Endodermal cell (in vitro differentiated cells): ENCODE measurements around the gene LAMP1. TPM values are rescaled to one million over a fixed set of nuclear protein-coding genes. Genes with fewer than 3 reads are reported as not detected.
A peak's percentile ranks its signal among the peaks of the same experiment; 100 is the strongest.
"Not testable (repeated sequence)": the region's sequence is repeated elsewhere in the genome, so short reads cannot be mapped to it uniquely, and the experiment has no call there.

Experiments
- DNase-seq: peaks from one replicate; pipeline ENCODE4 v3.0.0-alpha.2; 2017
- H3K27ac ChIP-seq: 2 replicates; pipeline ENCODE4 v1.5.1; 2013; ENCODE audit warnings: mild to moderate bottlenecking, low read depth, low read length, moderate library complexity
- H3K27me3 ChIP-seq: 2 replicates; pipeline ENCODE4 v1.6.1; 2013; ENCODE audit warnings: mild to moderate bottlenecking, low read length, moderate library complexity; ENCODE audit not compliant: insufficient read depth, control insufficient read depth, poor library complexity, severe bottlenecking
- H3K36me3 ChIP-seq: 2 replicates; pipeline ENCODE4 v1.7.0; 2013; ENCODE audit warnings: mild to moderate bottlenecking, low read length, moderate library complexity; ENCODE audit not compliant: control insufficient read depth, insufficient read depth
- H3K4me1 ChIP-seq: one replicate; pipeline ENCODE4 v1.7.0; 2013; ENCODE audit warnings: low read length; ENCODE audit not compliant: control insufficient read depth, insufficient read depth
- H3K4me3 ChIP-seq: 2 replicates; pipeline ENCODE4 v1.5.1; 2013; ENCODE audit warnings: mild to moderate bottlenecking, low read length, moderate library complexity
- H3K9ac ChIP-seq: 2 replicates; pipeline ENCODE4 v1.6.1; 2013; ENCODE audit warnings: mild to moderate bottlenecking, low read length, moderate library complexity; ENCODE audit not compliant: poor library complexity, severe bottlenecking; ENCODE audit errors: extremely low read depth
- H3K9me3 ChIP-seq: 2 replicates; pipeline ENCODE4 v1.6.1; 2013; ENCODE audit warnings: mild to moderate bottlenecking, low read length, moderate library complexity; ENCODE audit not compliant: control insufficient read depth
- H3K27ac Mint-ChIP-seq: 2 replicates; pipeline ENCODE4 v1.8.0; 2020; ENCODE audit warnings: mixed read lengths
- H3K27me3 Mint-ChIP-seq: 2 replicates; pipeline ENCODE4 v1.8.0; 2021; ENCODE audit warnings: mild to moderate bottlenecking, mixed read lengths; ENCODE audit not compliant: insufficient read depth
- H3K36me3 Mint-ChIP-seq: 2 replicates; pipeline ENCODE4 v1.8.0; 2020; ENCODE audit warnings: low read depth, mixed read lengths
- H3K4me1 Mint-ChIP-seq: 2 replicates; pipeline ENCODE4 v1.8.0; 2020; ENCODE audit warnings: mixed read lengths
- H3K4me3 Mint-ChIP-seq: 2 replicates; pipeline ENCODE4 v1.8.0; 2020; ENCODE audit warnings: mild to moderate bottlenecking, moderate library complexity, mixed read lengths
- H3K9me3 Mint-ChIP-seq: 2 replicates; pipeline ENCODE4 v1.8.0; 2020; ENCODE audit warnings: mild to moderate bottlenecking, mixed read lengths
- WGBS, 2 experiments: methylation state at CpG; one replicate each; pipeline versions ENCODE4 v1.1.5 to v1.1.7; 2013; ENCODE audit warnings: missing lambda C conversion rate in 2 of 2, mixed read lengths in 1 of 2; ENCODE audit not compliant: insufficient coverage in 1 of 2, insufficient read length in 1 of 2; 5-methylcytosine and 5-hydroxymethylcytosine counted together
- microRNA-seq: library from miRNA; unstranded; fragments of <30 nt; microRNA quantifications from one replicate; pipeline ENCODE4 v1.2.0, GENCODE V29; 2020; ENCODE audit warnings: borderline microRNAs expressed
- total RNA-seq, 2 donors: library from RNA; stranded (reverse); fragmentation: NEBNext Ultra II Directional in 1 of 2; extraction: Animal tissue kit (Norgen Biotek cat#: 25700) in 1 of 2; gene quantifications; 2 replicates in 1 of 2; 3 replicates in 1 of 2; pipeline ENCODE4 v1.2.1, GENCODE V29; 2021
- TF ChIP-seq, protein P1 (sequence below): fragments of 200-600 bp; sonication (generic); conservative IDR thresholded peaks from 2 replicates; pipeline ENCODE4 v1.5.0; 2021; ENCODE audit warnings: antibody characterized with exemption, mild to moderate bottlenecking

The LAMP1 gene
- total RNA-seq, 2 donors from 2014 or later, result 153 to 160 TPM

DNA sequence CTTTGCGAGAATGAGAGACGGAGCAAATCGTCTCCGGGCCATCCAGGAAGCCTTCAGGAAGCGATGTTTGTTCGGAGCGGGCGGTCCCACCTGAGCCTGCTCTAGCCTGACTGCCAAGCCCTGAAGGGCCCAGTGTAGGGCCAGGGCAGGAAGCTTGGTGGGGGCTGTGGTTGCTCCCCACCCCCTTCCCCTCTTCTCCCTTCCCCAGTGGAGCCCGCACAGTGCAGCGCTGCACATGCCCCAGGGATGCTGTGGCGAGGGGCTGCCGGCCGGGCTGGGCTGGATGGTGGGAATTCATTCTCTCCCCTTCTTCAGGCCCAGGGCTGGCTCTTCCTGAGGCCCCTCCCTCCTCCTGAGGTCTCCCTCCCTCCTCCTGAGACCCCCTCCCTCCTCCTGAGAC is 74.0 kb downstream of the LAMP1 start:
- peak; percentile 33 for DNase-seq
- Histone ChIP-seq H3K9ac (no peak overlapping the region), H3K4me1 (no peaks in the 10 kb centered on the region), H3K27ac (no peak overlapping the region), H3K4me3 (no peak overlapping the region), H3K9me3 (no peaks in the 10 kb centered on the region), H3K27me3 (no peaks in the 10 kb centered on the region), H3K36me3 (no peaks in the 10 kb centered on the region)
- H3K27me3 Mint-ChIP-seq, result peaks cover 4% of the 10 kb centered on the region
- TF ChIP-seq, protein P1, sequence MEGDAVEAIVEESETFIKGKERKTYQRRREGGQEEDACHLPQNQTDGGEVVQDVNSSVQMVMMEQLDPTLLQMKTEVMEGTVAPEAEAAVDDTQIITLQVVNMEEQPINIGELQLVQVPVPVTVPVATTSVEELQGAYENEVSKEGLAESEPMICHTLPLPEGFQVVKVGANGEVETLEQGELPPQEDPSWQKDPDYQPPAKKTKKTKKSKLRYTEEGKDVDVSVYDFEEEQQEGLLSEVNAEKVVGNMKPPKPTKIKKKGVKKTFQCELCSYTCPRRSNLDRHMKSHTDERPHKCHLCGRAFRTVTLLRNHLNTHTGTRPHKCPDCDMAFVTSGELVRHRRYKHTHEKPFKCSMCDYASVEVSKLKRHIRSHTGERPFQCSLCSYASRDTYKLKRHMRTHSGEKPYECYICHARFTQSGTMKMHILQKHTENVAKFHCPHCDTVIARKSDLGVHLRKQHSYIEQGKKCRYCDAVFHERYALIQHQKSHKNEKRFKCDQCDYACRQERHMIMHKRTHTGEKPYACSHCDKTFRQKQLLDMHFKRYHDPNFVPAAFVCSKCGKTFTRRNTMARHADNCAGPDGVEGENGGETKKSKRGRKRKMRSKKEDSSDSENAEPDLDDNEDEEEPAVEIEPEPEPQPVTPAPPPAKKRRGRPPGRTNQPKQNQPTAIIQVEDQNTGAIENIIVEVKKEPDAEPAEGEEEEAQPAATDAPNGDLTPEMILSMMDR, result no peak
- H3K4me1 Mint-ChIP-seq, result peaks cover 1% of the 10 kb centered on the region
- no peak overlapping the region for H3K27ac Mint-ChIP-seq
- no peaks in the 10 kb centered on the region for H3K36me3 Mint-ChIP-seq
- H3K9me3 Mint-ChIP-seq, result peaks cover 1% of the 10 kb centered on the region
- no peak overlapping the region for H3K4me3 Mint-ChIP-seq
- 79 to 84% methylated on average over 5 to 13 of the region's 13 CpGs for WGBS, 2 experiments

DNA sequence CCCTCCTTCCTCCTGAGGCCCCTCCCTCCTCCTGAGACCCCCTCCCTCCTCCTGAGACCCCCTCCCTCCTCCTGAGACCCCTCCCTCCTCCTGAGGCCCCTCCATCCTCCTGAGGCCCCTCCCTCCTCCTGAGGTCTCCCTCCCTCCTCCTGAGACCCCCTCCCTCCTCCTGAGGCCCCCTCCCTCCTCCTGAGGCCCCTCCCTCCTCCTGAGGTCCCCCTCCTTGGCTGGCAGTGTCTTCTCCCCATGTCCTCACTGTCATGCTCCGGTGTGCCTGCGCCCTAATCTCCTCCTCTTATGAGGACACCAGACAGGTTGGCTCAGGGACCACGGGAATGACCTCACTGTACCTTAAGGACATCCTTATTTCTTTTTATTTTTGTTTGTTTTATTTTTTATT is 74.7 kb downstream of the LAMP1 start:
- not testable (repeated sequence) for H3K36me3 ChIP-seq, H3K27ac ChIP-seq, H3K4me3 ChIP-seq, H3K9me3 ChIP-seq, H3K36me3 Mint-ChIP-seq, H3K4me3 Mint-ChIP-seq, H3K27ac Mint-ChIP-seq, H3K4me1 ChIP-seq, H3K4me1 Mint-ChIP-seq, H3K27me3 Mint-ChIP-seq, H3K27me3 ChIP-seq, H3K9ac ChIP-seq, H3K9me3 Mint-ChIP-seq
- peak; percentile 44 for DNase-seq
- 98% methylated on average over 2 of the region's 3 CpGs; no CpG with 5 or more reads in 1 of the 2 experiments for WGBS, 2 experiments

Small RNAs within 50 kb of the gene (microRNA-seq; reads per million reads assigned to microRNA genes)
- gene MIR8075, result not detected

Other genes with a start within 250 kb of the LAMP1 start
- 1 to 10 TPM; 4.7 to 6.4 TPM for gene F7, start 191.4 kb upstream of the LAMP1 start, total RNA-seq
- 10 to 100 TPM; 18.7 to 32.4 TPM for gene F10, start 174.4 kb upstream of the LAMP1 start, total RNA-seq
- under 1 TPM; 0.40 to 0.84 TPM for gene PROZ, start 138.6 kb upstream of the LAMP1 start, total RNA-seq
- 10 to 100 TPM; 70.5 to 71.7 TPM for gene PCID2, start 88.6 kb upstream of the LAMP1 start, total RNA-seq
- 10 to 100 TPM; 92.9 to 99.4 TPM for gene CUL4A, start 87.6 kb upstream of the LAMP1 start, total RNA-seq
- gene GRTP1, start 66.9 kb downstream of the LAMP1 start, total RNA-seq, result 10 to 100 TPM; 31.4 to 35.1 TPM
- gene ADPRHL1, start 156.2 kb downstream of the LAMP1 start, total RNA-seq, result 1 to 10 TPM; 1.6 to 2.9 TPM
- gene DCUN1D2, start 193.5 kb downstream of the LAMP1 start, total RNA-seq, result 10 to 100 TPM; 35.8 to 44.7 TPM